ENCODE data around the gene ZNF267.
A peak's percentile ranks its signal among the peaks of the same experiment; 100 is the strongest.
"Not testable (repeated sequence)": the region's sequence is repeated elsewhere in the genome, so short reads cannot be mapped to it uniquely, and the experiment has no call there.

ZNF267 gene

GRCh38 chr16:31874366-31875111 is 932 bp downstream of the ZNF267 start:
- H3K36me3 Mint-ChIP-seq (ENCODE audit: low read depth) = peaks cover 50% of the 10 kb centered on the region
- H3K4me1 Mint-ChIP-seq (ENCODE audit: low read depth) = peaks cover 86% of the 10 kb centered on the region
- H3K4me3 Mint-ChIP-seq = peak overlapping the region; percentile 97
- H3K27ac Mint-ChIP-seq = peak overlapping the region; percentile 99
- H3K27me3 Mint-ChIP-seq = no peaks in the 10 kb centered on the region
- no peaks in the 10 kb centered on the region for H3K9me3 Mint-ChIP-seq

GRCh38 chr16:31875112-31875803 is 1.7 kb downstream of the ZNF267 start:
- Mint-ChIP-seq H3K27ac (peak overlapping the region; percentile 99), H3K27me3 (no peaks in the 10 kb centered on the region), H3K36me3 (ENCODE audit: low read depth) (peaks cover 58% of the 10 kb centered on the region), H3K9me3 (no peaks in the 10 kb centered on the region), H3K4me3 (peak overlapping the region; percentile 97), H3K4me1 (ENCODE audit: low read depth) (peaks cover 86% of the 10 kb centered on the region)

- peak overlapping the region; percentile 99 for H3K27ac Mint-ChIP-seq
- H3K4me1 Mint-ChIP-seq (ENCODE audit: low read depth) = peaks cover 86% of the 10 kb centered on the region
- peaks cover 64% of the 10 kb centered on the region for H3K36me3 Mint-ChIP-seq (ENCODE audit: low read depth)
- peak overlapping the region; percentile 97 for H3K4me3 Mint-ChIP-seq
- no peaks in the 10 kb centered on the region for H3K9me3 Mint-ChIP-seq
- no peaks in the 10 kb centered on the region for H3K27me3 Mint-ChIP-seq
Measured at GRCh38 chr16:31875928-31876547, 2.4 kb downstream of the ZNF267 start.

- Mint-ChIP-seq H3K27ac (peak overlapping the region; percentile 99), H3K9me3 (no peaks in the 10 kb centered on the region), H3K4me1 (ENCODE audit: low read depth) (peaks cover 88% of the 10 kb centered on the region)
Measured at GRCh38 chr16:31876951-31877828, 3.6 kb downstream of the ZNF267 start.

GRCh38 chr16:31877876-31878642 is 4.5 kb downstream of the ZNF267 start:
- no peaks in the 10 kb centered on the region for H3K9me3 Mint-ChIP-seq
- peaks cover 87% of the 10 kb centered on the region for H3K4me1 Mint-ChIP-seq (ENCODE audit: low read depth)
- peak overlapping the region; percentile 99 for H3K27ac Mint-ChIP-seq
- peaks cover 79% of the 10 kb centered on the region for H3K36me3 Mint-ChIP-seq (ENCODE audit: low read depth)
- H3K4me3 Mint-ChIP-seq = peak overlapping the region; percentile 97
- no peaks in the 10 kb centered on the region for H3K27me3 Mint-ChIP-seq

More at GRCh38 chr16:31876951-31877828, 3.6 kb downstream of the ZNF267 start:
- Mint-ChIP-seq H3K4me3 (peak overlapping the region; percentile 97), H3K27me3 (no peaks in the 10 kb centered on the region), H3K36me3 (ENCODE audit: low read depth) (peaks cover 72% of the 10 kb centered on the region)

GRCh38 chr16:31879937-31880321 is 6.3 kb downstream of the ZNF267 start:
- Mint-ChIP-seq H3K4me3 (peak overlapping the region; percentile 97), H3K27me3 (no peaks in the 10 kb centered on the region), H3K36me3 (ENCODE audit: low read depth) (peaks cover 92% of the 10 kb centered on the region), H3K9me3 (no peaks in the 10 kb centered on the region), H3K27ac (peak overlapping the region; percentile 99), H3K4me1 (ENCODE audit: low read depth) (peaks cover 97% of the 10 kb centered on the region)

- H3K27ac Mint-ChIP-seq = peak overlapping the region; percentile 99
- H3K36me3 Mint-ChIP-seq (ENCODE audit: low read depth) = peaks cover 92% of the 10 kb centered on the region
- H3K4me1 Mint-ChIP-seq (ENCODE audit: low read depth) = peaks cover 97% of the 10 kb centered on the region
- no peaks in the 10 kb centered on the region for H3K27me3 Mint-ChIP-seq
- peak overlapping the region; percentile 97 for H3K4me3 Mint-ChIP-seq
- no peaks in the 10 kb centered on the region for H3K9me3 Mint-ChIP-seq
Measured at GRCh38 chr16:31880322-31880979, 6.8 kb downstream of the ZNF267 start.

- H3K27ac Mint-ChIP-seq = no peak overlapping the region
Measured at GRCh38 chr16:31886227-31886626, 12.6 kb downstream of the ZNF267 start.

GRCh38 chr16:31888735-31889134 is 15.1 kb downstream of the ZNF267 start:
- Mint-ChIP-seq H3K4me1 (ENCODE audit: low read depth) (peaks cover 92% of the 10 kb centered on the region), H3K36me3 (ENCODE audit: low read depth) (peaks cover 99% of the 10 kb centered on the region), H3K4me3 (peak overlapping the region; percentile 60), H3K27me3 (no peaks in the 10 kb centered on the region), H3K27ac (peak overlapping the region; percentile 91), H3K9me3 (peaks cover 30% of the 10 kb centered on the region)

More at GRCh38 chr16:31886227-31886626, 12.6 kb downstream of the ZNF267 start:
- no peak overlapping the region for H3K4me3 Mint-ChIP-seq
- peaks cover 20% of the 10 kb centered on the region for H3K9me3 Mint-ChIP-seq
- H3K36me3 Mint-ChIP-seq (ENCODE audit: low read depth) = peaks cover 95% of the 10 kb centered on the region
- peaks cover 91% of the 10 kb centered on the region for H3K4me1 Mint-ChIP-seq (ENCODE audit: low read depth)
- H3K27me3 Mint-ChIP-seq = no peaks in the 10 kb centered on the region

- Mint-ChIP-seq H3K36me3 (ENCODE audit: low read depth) (peaks cover 100% of the 10 kb centered on the region), H3K4me1 (ENCODE audit: low read depth) (peaks cover 79% of the 10 kb centered on the region), H3K9me3 (peaks cover 49% of the 10 kb centered on the region)
- not testable (repeated sequence) for H3K27ac Mint-ChIP-seq, H3K27me3 Mint-ChIP-seq, H3K4me3 Mint-ChIP-seq
Measured at GRCh38 chr16:31892111-31892510, 18.5 kb downstream of the ZNF267 start.

- Mint-ChIP-seq H3K4me3 (no peak overlapping the region), H3K9me3 (peaks cover 50% of the 10 kb centered on the region), H3K4me1 (ENCODE audit: low read depth) (peaks cover 79% of the 10 kb centered on the region), H3K27me3 (no peaks in the 10 kb centered on the region), H3K36me3 (ENCODE audit: low read depth) (peaks cover 100% of the 10 kb centered on the region), H3K27ac (no peak overlapping the region)
Measured at GRCh38 chr16:31893824-31894223, 20.2 kb downstream of the ZNF267 start.

- Mint-ChIP-seq H3K27ac (no peak overlapping the region), H3K9me3 (peaks cover 30% of the 10 kb centered on the region), H3K36me3 (ENCODE audit: low read depth) (peaks cover 87% of the 10 kb centered on the region), H3K4me3 (no peak overlapping the region), H3K27me3 (no peaks in the 10 kb centered on the region), H3K4me1 (ENCODE audit: low read depth) (peaks cover 66% of the 10 kb centered on the region)
Measured at GRCh38 chr16:31897283-31897682, 23.7 kb downstream of the ZNF267 start.

- Mint-ChIP-seq H3K9me3 (peaks cover 36% of the 10 kb centered on the region), H3K27ac (peak overlapping the region; percentile 86), H3K36me3 (ENCODE audit: low read depth) (peaks cover 86% of the 10 kb centered on the region), H3K4me1 (ENCODE audit: low read depth) (peaks cover 58% of the 10 kb centered on the region), H3K4me3 (peak overlapping the region; percentile 30), H3K27me3 (no peaks in the 10 kb centered on the region)
Measured at GRCh38 chr16:31899505-31899904, 25.9 kb downstream of the ZNF267 start.

Data from stimulated activated naive CD8-positive, alpha-beta T cell treated with anti-CD3 and anti-CD28 coated beads, Interleukin-15, Interleukin-2, amounts not matched to agents 100 ng/mL and 50 ng/mL, for 24 hours (primary cell).